Endothelial cell of umbilical vein (primary cell): ENCODE results near the gene SWSAP1.

Source experiments
- EZH2 ChIP-seq: IDR thresholded peaks from 2 replicates; pipeline ENCODE4 v1.6.1; 2012; ENCODE audit warnings: borderline replicate concordance, low read depth, mild to moderate bottlenecking, moderate library complexity, low read length, inconsistent platforms; ENCODE audit not compliant: severe bottlenecking
- FOS ChIP-seq: IDR thresholded peaks from 2 replicates; pipeline ENCODE4 v1.6.1; 2011; ENCODE audit warnings: mild to moderate bottlenecking, low read length, moderate library complexity, borderline replicate concordance; ENCODE audit not compliant: insufficient read depth
- GATA2 ChIP-seq: IDR thresholded peaks from 2 replicates; pipeline ENCODE4 v1.7.0; 2011; ENCODE audit warnings: low read depth, mild to moderate bottlenecking, moderate library complexity, mixed read lengths, low read length; ENCODE audit not compliant: insufficient read length, insufficient read depth
- MAX ChIP-seq: IDR thresholded peaks from 2 replicates; pipeline ENCODE4 v1.6.1; 2011; ENCODE audit not compliant: insufficient read depth, insufficient read length
- MYC ChIP-seq: IDR thresholded peaks from one replicate; pipeline ENCODE4 v1.6.1; 2011; ENCODE audit warnings: mild to moderate bottlenecking, low read depth, low read length
- POLR2A ChIP-seq: IDR thresholded peaks from 2 replicates; pipeline ENCODE4 v1.6.1; 2012; ENCODE audit warnings: low read depth, mild to moderate bottlenecking, control low read depth, low read length
- POLR2AphosphoS5 ChIP-seq: IDR thresholded peaks from 2 replicates; pipeline ENCODE4 v1.6.1; 2012; ENCODE audit warnings: low read depth, mild to moderate bottlenecking, control low read depth, low read length, moderate library complexity; ENCODE audit not compliant: insufficient read depth
- TF ChIP-seq, protein P1 (sequence below), 2 donors: IDR thresholded peaks; 1 replicate in 1 of 2; 2 replicates in 1 of 2; pipeline ENCODE4 v1.5.1; 2011; ENCODE audit warnings: low read length in 2 of 2, mild to moderate bottlenecking in 2 of 2, moderate library complexity in 2 of 2, control low read depth in 1 of 2, inconsistent platforms in 1 of 2, low read depth in 1 of 2; ENCODE audit not compliant: insufficient read depth in 1 of 2; ENCODE audit errors: extremely low read depth in 1 of 2

GRCh38 chr19:11324748-11325389, 49.6 kb upstream of the SWSAP1 start:
- no peak for TF ChIP-seq POLR2AphosphoS5
- TF ChIP-seq POLR2A = no peak
- TF ChIP-seq, protein P1, sequence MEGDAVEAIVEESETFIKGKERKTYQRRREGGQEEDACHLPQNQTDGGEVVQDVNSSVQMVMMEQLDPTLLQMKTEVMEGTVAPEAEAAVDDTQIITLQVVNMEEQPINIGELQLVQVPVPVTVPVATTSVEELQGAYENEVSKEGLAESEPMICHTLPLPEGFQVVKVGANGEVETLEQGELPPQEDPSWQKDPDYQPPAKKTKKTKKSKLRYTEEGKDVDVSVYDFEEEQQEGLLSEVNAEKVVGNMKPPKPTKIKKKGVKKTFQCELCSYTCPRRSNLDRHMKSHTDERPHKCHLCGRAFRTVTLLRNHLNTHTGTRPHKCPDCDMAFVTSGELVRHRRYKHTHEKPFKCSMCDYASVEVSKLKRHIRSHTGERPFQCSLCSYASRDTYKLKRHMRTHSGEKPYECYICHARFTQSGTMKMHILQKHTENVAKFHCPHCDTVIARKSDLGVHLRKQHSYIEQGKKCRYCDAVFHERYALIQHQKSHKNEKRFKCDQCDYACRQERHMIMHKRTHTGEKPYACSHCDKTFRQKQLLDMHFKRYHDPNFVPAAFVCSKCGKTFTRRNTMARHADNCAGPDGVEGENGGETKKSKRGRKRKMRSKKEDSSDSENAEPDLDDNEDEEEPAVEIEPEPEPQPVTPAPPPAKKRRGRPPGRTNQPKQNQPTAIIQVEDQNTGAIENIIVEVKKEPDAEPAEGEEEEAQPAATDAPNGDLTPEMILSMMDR (IDR thresholded peaks at IDR 0.05; ENCODE audit: extremely low read depth in 1 of 2, insufficient read depth in 1 of 2, low read depth in 1 of 2, low read length in 2 of 2) = no peak
- no peak for TF ChIP-seq MAX
- TF ChIP-seq EZH2 = no peak
- no peak for TF ChIP-seq GATA2
- TF ChIP-seq MYC = no peak
- TF ChIP-seq FOS = no peak
